GM23248 (cell line): ENCODE measurements around the gene CLMP. TPM values are rescaled to one million over a fixed set of nuclear protein-coding genes. Genes with fewer than 3 reads are reported as not detected.

Experiments
- DNase-seq: peaks from one replicate; pipeline ENCODE4 v3.0.0-alpha.2; 2015
- H2AFZ ChIP-seq: fragments of 200-600 bp; sonication (generic); 2 replicates; pipeline ENCODE4 v1.6.1; 2016; ENCODE audit warnings: antibody characterized with exemption
- H3F3A ChIP-seq: fragments of 200-600 bp; sonication (generic); 2 replicates; pipeline ENCODE4 v1.6.1; 2016; ENCODE audit warnings: mild to moderate bottlenecking, antibody characterized with exemption, mixed run types; ENCODE audit not compliant: insufficient read depth
- H3K27ac ChIP-seq: fragments of 200-600 bp; sonication (generic); 2 replicates; pipeline ENCODE4 v1.5.1; 2016; ENCODE audit warnings: mild to moderate bottlenecking
- H3K27me3 ChIP-seq: fragments of 200-600 bp; sonication (generic); replicated peaks from 2 replicates; pipeline ENCODE4 v1.6.1; 2016; ENCODE audit warnings: mild to moderate bottlenecking; ENCODE audit not compliant: insufficient read depth
- H3K36me3 ChIP-seq: fragments of 200-600 bp; sonication (generic); 2 replicates; pipeline ENCODE4 v1.6.1; 2016; ENCODE audit warnings: low read depth, mild to moderate bottlenecking
- H3K4me1 ChIP-seq: fragments of 200-600 bp; sonication (generic); 2 replicates; pipeline ENCODE4 v1.6.1; 2016; ENCODE audit warnings: mild to moderate bottlenecking; ENCODE audit not compliant: insufficient read depth
- H3K4me2 ChIP-seq: fragments of 200-600 bp; sonication (generic); one replicate; pipeline ENCODE4 v1.6.1; 2016; ENCODE audit warnings: mild to moderate bottlenecking; ENCODE audit not compliant: unreplicated experiment
- H3K4me3 ChIP-seq: fragments of 200-600 bp; sonication (generic); 2 replicates; pipeline ENCODE4 v1.5.1; 2016; ENCODE audit warnings: mild to moderate bottlenecking
- H3K79me2 ChIP-seq: fragments of 200-600 bp; sonication (generic); 2 replicates; pipeline ENCODE4 v1.6.1; 2016; ENCODE audit warnings: mild to moderate bottlenecking; ENCODE audit not compliant: insufficient read depth
- H3K9ac ChIP-seq: fragments of 200-600 bp; sonication (generic); 2 replicates; pipeline ENCODE4 v1.6.1; 2016; ENCODE audit warnings: mild to moderate bottlenecking
- H3K9me2 ChIP-seq: fragments of 200-600 bp; sonication (generic); 2 replicates; pipeline ENCODE4 v1.6.1; 2016; ENCODE audit warnings: mixed run types, mild to moderate bottlenecking, moderate library complexity; ENCODE audit not compliant: insufficient read depth
- H3K9me3 ChIP-seq: fragments of 200-600 bp; sonication (generic); one replicate; pipeline ENCODE4 v1.6.1; 2017; ENCODE audit warnings: low read depth
- H4K20me1 ChIP-seq: fragments of 200-600 bp; sonication (generic); 2 replicates; pipeline ENCODE4 v1.6.0; 2016; ENCODE audit not compliant: insufficient read depth
- EZH2 ChIP-seq: fragments of 200-600 bp; sonication (generic); IDR thresholded peaks from 2 replicates; pipeline ENCODE4 v1.6.1; 2018; ENCODE audit warnings: antibody characterized with exemption, mild to moderate bottlenecking; ENCODE audit not compliant: insufficient read depth, poor library complexity, severe bottlenecking
- EZH2phosphoT487 ChIP-seq: fragments of 200-600 bp; sonication (generic); IDR thresholded peaks from 2 replicates; pipeline ENCODE4 v1.6.1; 2018; ENCODE audit warnings: antibody characterized with exemption, moderate library complexity, mild to moderate bottlenecking, low read depth; ENCODE audit not compliant: insufficient read depth
- WGBS, 2 experiments: methylation state at CpG; one replicate each; pipeline ENCODE4 v1.1.6; 2015 to 2017; ENCODE audit warnings: low lambda C conversion rate in 2 of 2, low coverage in 1 of 2; ENCODE audit errors: missing lambda C conversion rate in 2 of 2; 5-methylcytosine and 5-hydroxymethylcytosine counted together
- in situ Hi-C: fragments of 300-500 bp; cut with MboI; formaldehyde crosslinking; loops from 2 replicates; pipeline ENCODE4 v1.15.0; 2020
- polyA plus RNA-seq: library from polyadenylated mRNA; unstranded; fragments of >200 nt; fragmentation: Nextera tagmentation; extraction: Ambion mirVana; gene quantifications from 2 replicates; pipeline ENCODE4 v1.2.1, GENCODE V29; 2016
- total RNA-seq: library from RNA; depleted of rRNA; stranded (reverse); fragments of >200 nt; shearing (Covaris generic); gene quantifications from 2 replicates; pipeline ENCODE4 v1.2.3, GENCODE V29; 2014

Gene CLMP
- total and polyA plus RNA-seq, 2 experiments from 2014 or later = 166 to 215 TPM

DNA sequence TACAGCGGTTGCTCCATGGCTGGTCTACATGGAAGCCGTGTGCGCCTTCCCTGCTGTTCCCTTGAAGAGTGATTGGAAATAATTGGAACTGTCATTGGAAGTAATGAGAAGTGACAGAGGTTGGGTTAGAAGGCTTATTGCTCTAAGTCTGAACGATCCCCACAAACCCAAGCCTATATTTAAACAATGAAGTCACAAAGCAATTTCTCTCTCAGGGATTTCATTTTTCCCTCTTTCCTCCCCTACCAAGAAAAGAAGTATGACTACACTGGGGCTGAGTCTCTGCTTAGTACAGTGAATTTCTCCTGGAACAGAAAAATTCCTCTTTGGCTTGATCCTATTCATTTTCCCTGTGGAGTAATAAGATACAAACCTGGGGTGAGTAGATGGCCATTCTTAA is 7.8 kb downstream of the CLMP start:
- H3K9ac ChIP-seq = peak overlapping the region; percentile 94
- no peaks in the 10 kb centered on the region for H4K20me1 ChIP-seq
- peak overlapping the region; percentile 86 for H3K4me3 ChIP-seq
- peak overlapping the region; percentile 99 for H3K4me2 ChIP-seq
- in situ Hi-C loops = no loop called here
- 70 to 75% methylated on average over 4 of the region's 4 CpGs for WGBS, 2 experiments
- H3K9me3 ChIP-seq = no peaks in the 10 kb centered on the region
- peaks cover 97% of the 10 kb centered on the region for H3K4me1 ChIP-seq
- H3K79me2 ChIP-seq = peaks cover 100% of the 10 kb centered on the region
- peaks cover 41% of the 10 kb centered on the region for H3K36me3 ChIP-seq
- no peaks in the 10 kb centered on the region for H3K9me2 ChIP-seq
- peak; percentile 51 for DNase-seq
- peaks cover 91% of the 10 kb centered on the region for H3F3A ChIP-seq
- TF ChIP-seq EZH2 (no peak), EZH2phosphoT487 (no peak)
- H2AFZ ChIP-seq = no peak overlapping the region
- peak overlapping the region; percentile 93 for H3K27ac ChIP-seq
- H3K27me3 ChIP-seq = no peaks in the 10 kb centered on the region

DNA sequence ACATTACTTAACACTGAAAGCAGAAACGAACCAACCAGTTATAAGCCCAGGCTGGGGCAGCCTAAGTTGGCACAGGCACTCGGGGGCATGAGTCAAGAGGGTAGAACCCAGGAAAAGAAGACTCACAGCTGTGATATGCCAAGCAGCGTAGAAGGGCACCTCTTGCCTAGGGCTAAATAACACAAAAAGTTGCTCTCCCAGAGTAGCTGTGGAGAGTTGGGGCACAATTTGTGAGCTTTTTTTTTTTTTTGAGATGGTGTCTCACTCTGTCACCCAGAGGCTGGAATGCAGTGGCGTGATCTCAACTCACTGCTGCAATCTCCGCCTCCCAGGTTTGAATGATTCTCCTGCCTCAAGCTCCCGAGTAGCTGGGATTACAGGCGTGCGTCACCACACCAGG is 8.8 kb downstream of the CLMP start:
- H3K9me2 ChIP-seq = no peaks in the 10 kb centered on the region
- H3F3A ChIP-seq = peaks cover 91% of the 10 kb centered on the region
- peaks cover 33% of the 10 kb centered on the region; the same call in 1 of the 2 replicates for H3K36me3 ChIP-seq
- peak; percentile 70 for DNase-seq
- no peaks in the 10 kb centered on the region for H3K27me3 ChIP-seq
- no peak overlapping the region for H3K4me3 ChIP-seq
- peaks cover 100% of the 10 kb centered on the region for H3K79me2 ChIP-seq
- H3K9ac ChIP-seq = peak overlapping the region; percentile 94; the same call in 1 of the 2 replicates
- H4K20me1 ChIP-seq = no peaks in the 10 kb centered on the region
- H3K9me3 ChIP-seq = no peaks in the 10 kb centered on the region
- peak overlapping the region; percentile 93 for H3K27ac ChIP-seq
- WGBS, 2 experiments = 57 to 58% methylated on average over 8 of the region's 8 CpGs
- H2AFZ ChIP-seq = no peak overlapping the region
- no peak overlapping the region for H3K4me2 ChIP-seq
- peaks cover 98% of the 10 kb centered on the region for H3K4me1 ChIP-seq
- TF ChIP-seq EZH2 (no peak), EZH2phosphoT487 (no peak)
- in situ Hi-C loops = no loop called here

DNA sequence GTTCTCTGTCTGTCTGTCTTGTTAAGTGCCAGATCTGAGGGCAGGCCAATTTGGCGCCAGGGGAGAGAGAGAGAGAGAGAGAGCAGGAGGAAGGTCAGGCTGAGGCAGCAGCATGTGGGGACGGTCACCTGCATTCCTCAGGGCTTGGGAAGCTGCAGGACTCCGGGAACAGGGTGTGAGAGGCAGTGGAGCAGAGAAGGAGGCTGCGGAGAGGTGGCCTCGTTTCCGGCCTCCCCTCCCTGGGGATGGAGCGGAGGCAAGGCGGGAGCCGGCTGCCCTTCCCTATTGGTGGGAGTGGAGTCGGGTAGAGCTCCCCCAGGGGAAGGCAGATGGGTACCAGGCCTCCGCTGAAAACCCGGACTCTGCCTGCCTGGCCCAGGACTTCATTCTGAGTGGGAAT is 9.7 kb downstream of the CLMP start:
- no peak for DNase-seq
- no peaks in the 10 kb centered on the region for H3K9me3 ChIP-seq
- 72 to 81% methylated on average over 12 of the region's 12 CpGs for WGBS, 2 experiments
- TF ChIP-seq EZH2phosphoT487 = no peak
- no peak for TF ChIP-seq EZH2
- peaks cover 28% of the 10 kb centered on the region; the same call in 1 of the 2 replicates for H3K36me3 ChIP-seq
- peaks cover 98% of the 10 kb centered on the region for H3K4me1 ChIP-seq
- no peak overlapping the region for H3K4me2 ChIP-seq
- H3K4me3 ChIP-seq = no peak overlapping the region
- no peaks in the 10 kb centered on the region for H3K27me3 ChIP-seq
- in situ Hi-C loops = no loop called here
- H3K79me2 ChIP-seq = peaks cover 100% of the 10 kb centered on the region
- peaks cover 91% of the 10 kb centered on the region for H3F3A ChIP-seq
- peak overlapping the region; percentile 94; the same call in 1 of the 2 replicates for H3K9ac ChIP-seq
- H4K20me1 ChIP-seq = no peaks in the 10 kb centered on the region
- no peak overlapping the region for H2AFZ ChIP-seq
- H3K27ac ChIP-seq = peak overlapping the region; percentile 93
- no peaks in the 10 kb centered on the region for H3K9me2 ChIP-seq

DNA sequence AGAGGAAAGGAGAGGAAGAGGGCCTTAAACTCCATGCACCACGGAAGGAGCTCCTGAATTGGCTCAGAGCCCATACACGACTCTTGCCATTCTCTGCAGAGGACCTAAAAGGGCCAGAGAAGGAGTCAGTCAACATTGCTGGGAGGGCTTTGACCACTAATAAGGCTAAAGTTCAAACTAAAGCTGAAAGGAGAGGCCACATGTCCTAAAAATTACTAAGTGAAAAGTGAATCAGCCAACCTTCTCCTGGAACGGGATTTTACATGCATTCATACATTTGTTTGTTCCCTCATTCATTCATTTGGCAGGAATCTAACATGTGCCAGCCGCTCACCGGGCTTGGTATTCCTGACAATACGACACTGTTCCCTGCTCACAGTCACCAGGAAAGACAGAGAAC is 10.5 kb downstream of the CLMP start:
- H3K4me1 ChIP-seq = peaks cover 98% of the 10 kb centered on the region
- DNase-seq = peak; percentile 45
- TF ChIP-seq EZH2 (no peak), EZH2phosphoT487 (no peak)

More for the DNA sequence above, 10.5 kb downstream of the CLMP start:
- H2AFZ ChIP-seq = no peak overlapping the region
- H3K4me3 ChIP-seq = no peak overlapping the region
- peaks cover 91% of the 10 kb centered on the region for H3F3A ChIP-seq
- no peaks in the 10 kb centered on the region for H3K9me3 ChIP-seq
- no peaks in the 10 kb centered on the region for H3K9me2 ChIP-seq
- in situ Hi-C loops = no loop called here
- peak overlapping the region; percentile 93 for H3K27ac ChIP-seq
- peaks cover 100% of the 10 kb centered on the region for H3K79me2 ChIP-seq
- peak overlapping the region; percentile 34 for H3K9ac ChIP-seq
- WGBS, 2 experiments = 49 to 51% methylated on average over 6 of the region's 6 CpGs
- H3K36me3 ChIP-seq = peaks cover 32% of the 10 kb centered on the region; the same call in 1 of the 2 replicates
- H4K20me1 ChIP-seq = no peaks in the 10 kb centered on the region
- H3K27me3 ChIP-seq = no peaks in the 10 kb centered on the region
- H3K4me2 ChIP-seq = no peak overlapping the region
